ENCODE measurements around the gene ZNF837.
A peak's percentile ranks its signal among the peaks of the same experiment; 100 is the strongest.

ZNF837 gene

GRCh38 chr19:58368561-58369360, 12.1 kb downstream of the ZNF837 start:
- DNase-seq (ENCODE audit: low spot score) = no peak

GRCh38 chr19:58367698-58368454, 13.0 kb downstream of the ZNF837 start:
- no peak for DNase-seq (ENCODE audit: low spot score)

DNA sequence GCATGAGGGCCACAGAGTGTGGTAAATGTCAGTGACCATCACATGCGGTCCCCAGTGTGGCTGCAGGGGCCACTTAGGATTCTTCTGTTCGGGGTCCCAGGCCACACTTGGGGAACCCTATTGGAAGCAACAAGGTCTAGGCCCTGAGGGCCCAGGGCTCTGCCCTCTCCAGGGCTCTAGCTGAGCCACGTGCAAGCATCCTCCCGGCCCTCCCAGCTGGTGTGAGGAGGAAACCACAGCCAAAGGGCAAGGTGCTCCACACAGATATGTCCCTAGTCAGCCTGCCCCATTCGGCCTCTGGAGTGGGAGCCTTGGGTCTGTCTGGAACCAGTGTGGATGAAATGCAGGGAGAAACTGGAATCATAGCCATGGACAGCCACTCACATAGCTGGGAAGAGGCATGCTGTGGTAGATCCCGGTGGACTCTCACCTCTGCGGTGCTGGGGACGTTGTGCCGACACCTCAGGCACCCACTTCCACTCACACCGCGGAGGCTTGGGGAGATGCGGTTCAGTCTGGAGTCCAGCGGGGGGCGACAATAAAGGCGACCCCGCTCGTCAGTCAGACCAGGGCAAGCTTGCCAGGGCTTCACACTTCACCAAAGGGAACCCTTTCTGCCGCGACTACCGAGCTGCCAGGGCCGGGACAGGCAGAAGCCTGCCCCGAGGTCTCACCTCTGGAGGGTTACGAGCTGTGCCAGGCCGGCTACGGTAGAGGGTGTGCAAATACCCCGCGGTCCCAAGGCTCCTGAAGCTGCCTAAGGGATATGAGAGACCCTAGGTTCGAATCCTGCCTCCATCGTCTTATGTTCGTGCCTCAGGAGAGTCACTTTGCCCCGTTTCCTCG, 14.0 kb downstream of the ZNF837 start:
- no peak for DNase-seq (ENCODE audit: low spot score)

- no peak for DNase-seq (ENCODE audit: low spot score)
Measured at GRCh38 chr19:58364146-58364545, 16.7 kb downstream of the ZNF837 start.

DNA sequence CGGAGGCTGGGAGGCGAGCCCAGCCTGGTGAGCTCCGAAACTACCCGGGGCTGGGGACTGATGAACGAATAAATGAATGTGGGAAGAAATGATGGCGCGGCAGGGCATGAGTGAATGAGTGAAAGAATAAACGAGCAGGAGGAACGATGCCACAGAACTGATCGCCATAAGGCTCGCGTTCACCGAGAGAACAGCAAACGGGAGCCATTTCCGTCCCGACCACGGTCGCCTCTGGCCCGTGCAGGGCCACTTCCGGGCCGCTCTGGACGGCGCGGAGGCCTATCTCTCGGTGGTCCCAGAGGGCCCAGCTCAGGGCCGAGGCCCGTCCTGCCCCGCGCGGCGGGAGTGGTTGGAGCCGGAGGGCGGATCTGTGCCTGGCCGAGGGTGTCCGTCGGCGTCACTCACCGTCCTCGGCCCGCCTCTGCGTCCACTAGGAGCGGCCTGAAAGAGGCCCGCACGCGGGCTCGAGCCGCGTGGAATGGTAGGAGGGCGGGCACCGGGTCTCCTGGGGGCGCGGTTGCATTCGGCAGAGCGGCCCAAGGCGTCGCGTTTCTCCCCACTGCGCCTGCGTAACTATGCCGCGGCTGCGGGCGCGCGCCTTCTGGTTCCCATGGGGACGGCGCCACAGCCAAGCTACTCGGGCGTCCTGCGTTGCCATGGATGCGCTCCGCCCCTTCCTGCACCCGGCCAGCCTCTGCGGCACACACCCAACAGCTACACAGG, 18.4 kb downstream of the ZNF837 start, which contains the start of gene ZNF497:
Gene ZNF497, minus strand, starts transcription at position 480 of the 723 bp plus-strand sequence. CDS start 5,116 bp downstream, outside the sequence.
- DNase-seq (ENCODE audit: low spot score) = peak; percentile 100

- peak; percentile 70 for DNase-seq (ENCODE audit: low spot score)
Measured at GRCh38 chr19:58361900-58362271, 18.9 kb downstream of the ZNF837 start.

DNA sequence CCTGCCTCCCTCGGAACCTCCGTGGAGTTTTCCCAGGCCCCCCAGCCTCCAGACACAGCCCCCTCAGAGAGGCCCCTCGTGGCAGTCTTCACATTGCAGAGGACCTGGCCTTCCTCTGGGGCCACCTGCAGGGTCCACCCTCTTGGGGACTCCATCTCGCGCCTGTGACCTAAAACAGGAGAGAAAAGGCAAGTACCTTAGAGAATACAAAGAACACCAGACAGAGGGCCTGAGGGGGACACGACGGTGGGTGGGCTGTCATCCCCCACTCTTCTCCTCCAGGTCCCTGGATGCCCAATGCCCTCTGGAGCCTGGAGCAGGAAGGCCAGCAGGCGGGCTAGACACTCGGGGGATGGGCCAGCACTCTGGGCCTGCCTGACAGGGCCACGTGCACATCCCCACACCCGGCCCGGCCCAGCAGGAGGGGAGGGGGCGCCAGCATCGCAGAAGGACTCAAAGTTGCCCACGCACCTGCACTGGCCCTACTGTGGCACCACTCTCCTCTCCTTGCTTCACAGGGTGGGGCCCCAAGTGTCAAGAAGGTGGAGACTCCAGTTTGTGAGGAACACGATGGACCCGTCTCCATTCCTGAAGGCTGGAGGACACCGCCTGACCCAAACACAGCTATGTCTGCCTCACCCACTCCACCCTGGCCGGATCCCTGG, 23.2 kb downstream of the ZNF837 start:
- DNase-seq (ENCODE audit: low spot score) = no peak

GRCh38 chr19:58356766-58357480, 23.9 kb downstream of the ZNF837 start:
- no peak for DNase-seq (ENCODE audit: low spot score)

DNA sequence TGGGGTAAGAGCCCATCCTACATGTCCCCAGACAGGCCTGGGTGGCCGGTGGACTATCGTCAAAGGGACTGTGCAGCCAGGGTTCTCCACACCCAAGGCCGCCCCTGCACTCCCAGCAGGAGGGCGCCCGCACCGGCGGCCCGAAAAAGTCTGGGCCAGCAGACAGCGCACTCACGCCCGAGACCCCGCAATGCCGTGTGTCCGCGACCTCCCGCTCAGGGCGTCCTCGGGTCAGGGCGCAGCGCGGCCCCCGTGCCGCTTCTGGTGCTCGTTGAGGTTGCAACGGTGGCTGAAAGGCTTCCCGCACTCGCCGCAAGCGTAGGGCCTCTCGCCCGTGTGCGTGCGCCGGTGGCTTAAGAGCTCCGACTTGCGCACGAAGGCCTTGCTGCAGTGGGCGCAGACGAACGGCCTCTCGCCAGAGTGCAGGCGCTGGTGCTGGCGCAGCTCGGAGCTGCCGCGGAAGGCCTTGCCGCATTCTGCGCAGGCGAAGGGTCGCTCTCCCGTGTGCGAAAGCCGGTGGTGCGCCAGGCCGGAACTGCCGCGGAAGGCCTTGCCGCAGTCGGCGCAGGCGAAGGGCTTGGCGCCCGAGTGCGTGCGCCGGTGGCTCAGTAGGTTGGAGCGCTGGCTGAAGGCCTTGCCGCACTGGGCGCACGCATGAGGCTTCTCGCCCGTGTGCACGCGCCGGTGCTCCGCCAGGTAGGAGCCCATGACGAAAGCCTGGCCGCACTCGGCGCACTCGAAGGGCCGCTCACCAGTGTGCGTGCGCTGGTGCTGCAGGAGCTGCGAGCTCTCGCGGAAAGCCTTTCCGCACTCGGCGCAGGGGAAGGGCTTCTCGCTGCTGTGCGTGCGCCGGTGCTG, 24.7 kb downstream of the ZNF837 start:
- peak; percentile 43 for DNase-seq (ENCODE audit: low spot score)

GRCh38 chr19:58355215-58355796, 25.5 kb downstream of the ZNF837 start:
- no peak for DNase-seq (ENCODE audit: low spot score)

DNA sequence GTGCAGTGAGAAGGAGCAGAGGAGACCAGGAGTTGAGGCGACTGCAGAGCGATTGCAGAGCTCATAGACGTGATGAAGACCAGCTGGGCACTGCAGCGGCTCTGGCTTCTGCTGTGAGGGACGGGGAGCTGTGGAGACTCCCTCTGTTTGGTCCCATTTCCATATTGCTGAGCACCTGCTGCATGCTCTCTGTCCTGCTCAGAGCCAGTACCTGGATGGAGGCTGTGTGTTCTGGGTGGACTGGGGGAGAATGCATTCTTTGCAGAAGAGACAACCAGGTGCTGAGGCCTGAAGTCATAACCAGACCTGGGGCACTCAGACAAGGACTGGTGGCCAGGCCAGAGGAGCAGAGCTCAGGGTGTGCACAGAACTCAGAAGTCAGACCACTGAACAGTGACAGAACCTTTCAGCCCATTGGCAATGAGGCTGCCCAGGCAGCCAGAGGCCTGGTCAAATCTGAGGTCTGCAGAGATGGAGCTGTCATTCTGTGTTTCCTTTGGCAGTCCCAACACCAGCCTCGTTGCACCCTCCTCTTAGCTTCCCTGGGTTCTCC, 26.3 kb downstream of the ZNF837 start:
- no peak for DNase-seq (ENCODE audit: low spot score)

DNA sequence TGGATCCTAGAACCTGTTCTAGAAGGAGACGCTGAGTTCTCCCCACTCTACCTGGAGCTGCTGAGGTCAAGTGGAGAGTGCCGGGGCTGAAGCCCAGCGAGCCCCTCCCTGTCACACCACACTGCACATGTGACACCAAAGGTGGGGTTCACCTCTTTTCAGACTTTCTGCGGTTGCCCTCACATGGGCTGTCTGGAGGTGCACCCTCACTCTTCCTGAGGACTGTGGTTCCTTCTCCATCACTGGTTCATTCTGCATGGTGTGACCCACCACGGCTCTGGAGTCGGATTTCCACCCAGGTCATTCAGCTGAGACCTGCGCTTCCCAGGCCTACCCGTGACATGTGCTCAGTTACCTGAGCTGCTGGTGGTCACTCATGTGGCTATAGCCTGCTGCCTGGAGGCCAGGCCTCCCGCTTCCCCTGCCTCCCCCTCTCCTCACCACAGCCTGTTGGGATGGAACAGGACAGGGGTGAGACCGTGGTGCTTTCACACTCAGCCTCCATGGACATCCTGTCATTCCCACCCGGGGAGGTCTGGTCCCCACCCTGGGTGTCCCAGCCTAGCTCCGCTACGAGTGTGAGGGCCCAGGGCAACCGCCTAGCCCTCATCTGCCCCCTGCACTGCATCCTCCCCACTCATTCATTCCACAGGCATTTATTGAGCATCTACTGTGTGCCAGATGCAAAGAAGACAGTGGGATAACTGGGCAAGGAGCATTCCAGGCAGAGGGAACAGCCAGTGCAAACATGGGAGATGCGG, 26.9 kb downstream of the ZNF837 start:
- no peak for DNase-seq (ENCODE audit: low spot score)

DNA sequence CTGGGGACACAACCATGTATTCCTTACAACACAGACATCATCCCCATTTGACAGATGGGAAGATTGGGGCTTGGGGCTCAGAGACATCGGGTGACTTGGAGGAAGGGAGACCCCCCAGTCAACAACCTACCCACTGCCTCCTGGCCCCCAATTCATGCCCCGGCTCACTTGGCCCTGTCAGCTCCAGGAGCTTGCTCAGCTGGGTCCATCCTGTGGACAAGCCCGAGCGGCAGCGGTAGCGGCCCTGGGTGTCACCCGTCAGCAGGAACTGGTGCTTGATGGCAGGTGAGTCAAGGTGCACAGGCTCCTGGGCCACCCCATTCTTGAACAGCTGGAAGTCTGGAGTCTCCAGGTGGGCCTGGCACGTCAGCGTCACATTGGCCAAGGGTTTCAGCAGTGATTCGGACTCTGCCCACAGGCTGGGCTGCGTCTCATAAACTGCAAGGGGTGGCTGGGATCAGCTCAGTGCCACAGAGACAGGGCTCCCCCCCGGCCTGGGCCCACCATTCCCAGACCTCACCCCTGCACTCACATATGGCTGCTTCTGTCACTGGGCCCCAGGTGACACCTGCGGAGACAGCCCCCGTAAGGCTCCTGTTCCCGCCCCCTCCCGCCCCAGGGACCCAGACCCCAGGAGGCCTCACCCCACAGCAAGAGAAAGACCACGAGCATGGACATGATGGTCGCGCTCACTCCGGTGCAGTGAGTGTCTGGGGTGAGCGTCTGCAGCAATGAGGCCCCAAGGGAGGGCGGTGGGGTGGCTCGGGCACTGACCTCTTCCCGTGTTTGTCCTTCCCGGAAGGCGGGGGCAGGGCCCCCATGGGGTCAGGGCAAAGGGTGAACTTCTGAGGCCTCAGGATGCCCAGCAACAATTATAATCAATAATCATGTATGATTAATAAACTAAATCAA, 27.8 kb downstream of the ZNF837 start, which contains the start of gene A1BG:
Gene A1BG, minus strand, starts transcription at position 733 of the 912 bp plus-strand sequence. Its CDS starts 55 bp downstream, at position 678.
- DNase-seq (ENCODE audit: low spot score) = no peak

GRCh38 chr19:58351990-58352755, 28.7 kb downstream of the ZNF837 start:
- DNase-seq (ENCODE audit: low spot score) = no peak

DNA sequence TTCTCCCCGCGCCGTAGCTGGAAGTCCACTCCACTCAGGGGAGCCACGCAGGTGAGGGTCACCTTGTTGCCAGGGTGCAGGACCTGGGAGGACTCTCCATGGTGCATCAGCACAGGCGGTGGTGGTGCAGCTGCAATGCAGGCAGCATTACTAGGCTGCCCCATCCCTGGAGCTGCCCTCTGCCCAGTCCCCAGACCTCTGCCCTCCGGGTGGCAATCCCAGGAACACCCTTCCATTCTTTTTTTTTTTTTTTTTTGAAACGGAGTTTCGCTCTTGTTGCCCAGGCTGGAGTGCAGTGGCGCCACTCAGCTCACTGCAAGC, 29.3 kb downstream of the ZNF837 start:
- no peak for DNase-seq (ENCODE audit: low spot score)

DNA sequence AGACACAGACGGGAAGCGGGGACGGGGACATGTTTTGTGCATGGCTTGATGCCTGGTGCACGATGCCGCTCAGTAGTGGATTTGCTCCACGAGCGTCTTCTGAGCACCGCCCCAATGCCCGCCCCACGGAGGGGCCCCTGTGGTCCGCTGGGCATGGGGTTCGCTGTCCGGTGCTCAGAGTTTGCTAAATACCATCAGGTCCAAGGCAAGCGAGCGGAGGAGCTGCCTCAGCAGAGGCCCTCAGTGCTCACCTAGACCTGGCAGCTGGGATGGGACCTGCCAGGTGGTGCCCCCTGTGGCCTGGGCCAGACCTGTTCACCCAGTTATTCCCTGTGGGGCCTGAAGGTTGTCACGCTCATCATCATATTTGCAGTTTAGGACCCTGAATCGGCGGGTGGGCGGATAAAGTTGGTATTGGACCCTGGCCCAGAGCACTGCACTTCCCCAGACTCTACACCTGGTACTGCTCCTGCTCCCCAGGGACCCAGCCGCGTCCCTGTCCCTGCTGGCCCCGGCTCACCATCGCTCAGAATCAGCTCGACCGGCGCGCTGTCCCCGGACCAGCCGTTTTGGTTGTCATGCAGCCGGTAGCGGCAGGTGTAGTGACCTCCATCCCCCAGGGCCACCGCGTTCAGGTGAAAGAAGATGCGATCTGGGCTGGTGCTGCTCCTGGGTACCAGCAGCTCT, 29.8 kb downstream of the ZNF837 start:
- no peak for DNase-seq (ENCODE audit: low spot score)
